ENCODE measurements around the gene ATP8A2. TPM values are rescaled to one million over a fixed set of nuclear protein-coding genes. Genes with fewer than 3 reads are reported as not detected.

Gene ATP8A2
- polyA plus RNA-seq, 6 donors from 2014 or later = 0.03 TPM; not detected in 5

- no peak overlapping the region for H3K27ac Mint-ChIP-seq
- peaks cover 0 to 4% (median 0%) of the 10 kb centered on the region in 7 donors for H3K9me3 Mint-ChIP-seq
- DNase-seq (no peak), ATAC-seq (ENCODE audit: low read depth in 2 of 2) (no peak)
- peaks cover 0 to 6% (median 0%) of the 10 kb centered on the region in 3 donors for H3K27me3 Mint-ChIP-seq
- H3K4me1 Mint-ChIP-seq = no peaks in the 10 kb centered on the region
- no peaks in the 10 kb centered on the region for H3K36me3 Mint-ChIP-seq
- H3K4me3 Mint-ChIP-seq = no peak overlapping the region
Measured at GRCh38 chr13:25679159-25679558, 307.4 kb downstream of the ATP8A2 start.

GRCh38 chr13:25679936-25680335 is 308.2 kb downstream of the ATP8A2 start:
- Mint-ChIP-seq H3K9me3 (peaks cover 0 to 4% (median 0%) of the 10 kb centered on the region in 7 donors), H3K4me1 (no peaks in the 10 kb centered on the region), H3K36me3 (no peaks in the 10 kb centered on the region), H3K27ac (no peak overlapping the region), H3K4me3 (no peak overlapping the region), H3K27me3 (peaks cover 0 to 6% (median 0%) of the 10 kb centered on the region in 3 donors)
- no peak for ATAC-seq (ENCODE audit: low read depth in 2 of 2)
- no peak for DNase-seq

- Mint-ChIP-seq H3K4me3 (no peak overlapping the region), H3K9me3 (peaks cover 0 to 4% (median 0%) of the 10 kb centered on the region in 7 donors), H3K36me3 (no peaks in the 10 kb centered on the region), H3K4me1 (no peaks in the 10 kb centered on the region), H3K27me3 (peaks cover 0 to 14% (median 0%) of the 10 kb centered on the region in 3 donors), H3K27ac (no peak overlapping the region)
- ATAC-seq (ENCODE audit: low read depth in 2 of 2) = no peak
- no peak for DNase-seq
Measured at GRCh38 chr13:25682276-25682675, 310.5 kb downstream of the ATP8A2 start.

- Mint-ChIP-seq H3K4me1 (no peaks in the 10 kb centered on the region), H3K4me3 (no peak overlapping the region), H3K27ac (no peak overlapping the region), H3K36me3 (no peaks in the 10 kb centered on the region), H3K9me3 (peaks cover 0 to 4% (median 0%) of the 10 kb centered on the region in 7 donors), H3K27me3 (peaks cover 0 to 17% (median 0%) of the 10 kb centered on the region in 3 donors)
- DNase-seq = no peak
- no peak for ATAC-seq (ENCODE audit: low read depth in 2 of 2)
Measured at GRCh38 chr13:25683056-25683455, 311.3 kb downstream of the ATP8A2 start.

GRCh38 chr13:25683662-25684370 is 312.0 kb downstream of the ATP8A2 start:
- DNase-seq = no peak
- Mint-ChIP-seq H3K27ac (peak overlapping the region in 1 of 6 donors; percentile 15), H3K27me3 (peaks cover 0 to 20% (median 0%) of the 10 kb centered on the region in 3 donors), H3K4me1 (no peaks in the 10 kb centered on the region), H3K9me3 (peaks cover 0 to 4% (median 0%) of the 10 kb centered on the region in 7 donors), H3K36me3 (no peaks in the 10 kb centered on the region), H3K4me3 (no peak overlapping the region)
- no peak for ATAC-seq (ENCODE audit: low read depth in 2 of 2)

GRCh38 chr13:25684491-25684890 is 312.7 kb downstream of the ATP8A2 start:
- Mint-ChIP-seq H3K27me3 (peaks cover 0 to 20% (median 0%) of the 10 kb centered on the region in 3 donors), H3K4me3 (no peak overlapping the region), H3K36me3 (no peaks in the 10 kb centered on the region), H3K27ac (no peak overlapping the region), H3K4me1 (no peaks in the 10 kb centered on the region), H3K9me3 (peaks cover 0 to 4% (median 0%) of the 10 kb centered on the region in 7 donors)
- no peak for DNase-seq
- no peak for ATAC-seq (ENCODE audit: low read depth in 2 of 2)

GRCh38 chr13:25686831-25687470 is 315.2 kb downstream of the ATP8A2 start:
- Mint-ChIP-seq H3K4me3 (no peak overlapping the region), H3K4me1 (no peaks in the 10 kb centered on the region), H3K27me3 (peaks cover 5 to 17% (median 6%) of the 10 kb centered on the region in 3 donors), H3K36me3 (no peaks in the 10 kb centered on the region), H3K27ac (no peak overlapping the region), H3K9me3 (no peaks in the 10 kb centered on the region)
- no peak for ATAC-seq (ENCODE audit: low read depth in 2 of 2)
- no peak for DNase-seq

- ATAC-seq (ENCODE audit: low read depth in 2 of 2) (no peak), DNase-seq (no peak)
- Mint-ChIP-seq H3K9me3 (no peaks in the 10 kb centered on the region), H3K27me3 (peaks cover 6 to 19% (median 8%) of the 10 kb centered on the region in 3 donors), H3K4me3 (no peak overlapping the region), H3K4me1 (no peaks in the 10 kb centered on the region), H3K27ac (no peak overlapping the region), H3K36me3 (no peaks in the 10 kb centered on the region)
Measured at GRCh38 chr13:25687471-25688225, 315.9 kb downstream of the ATP8A2 start.

GRCh38 chr13:25688536-25688935 is 316.8 kb downstream of the ATP8A2 start:
- H3K4me3 Mint-ChIP-seq = no peak overlapping the region
- H3K9me3 Mint-ChIP-seq = peaks cover 0 to 4% (median 0%) of the 10 kb centered on the region in 7 donors
- no peak overlapping the region for H3K27ac Mint-ChIP-seq
- no peaks in the 10 kb centered on the region for H3K36me3 Mint-ChIP-seq
- H3K27me3 Mint-ChIP-seq = peaks cover 8 to 19% (median 10%) of the 10 kb centered on the region in 3 donors
- DNase-seq = no peak
- no peaks in the 10 kb centered on the region for H3K4me1 Mint-ChIP-seq
- no peak for ATAC-seq (ENCODE audit: low read depth in 2 of 2)

- DNase-seq (no peak), ATAC-seq (ENCODE audit: low read depth in 2 of 2) (no peak)
- Mint-ChIP-seq H3K27me3 (peaks cover 8 to 25% (median 10%) of the 10 kb centered on the region in 3 donors), H3K36me3 (no peaks in the 10 kb centered on the region), H3K4me3 (no peak overlapping the region), H3K4me1 (no peaks in the 10 kb centered on the region), H3K9me3 (peaks cover 0 to 7% (median 0%) of the 10 kb centered on the region in 7 donors), H3K27ac (no peak overlapping the region)
Measured at GRCh38 chr13:25689539-25689938, 317.8 kb downstream of the ATP8A2 start.

GRCh38 chr13:25690582-25690981 is 318.8 kb downstream of the ATP8A2 start:
- DNase-seq = no peak
- ATAC-seq (ENCODE audit: low read depth in 2 of 2) = no peak
- Mint-ChIP-seq H3K27me3 (peaks cover 8 to 19% (median 10%) of the 10 kb centered on the region in 3 donors), H3K36me3 (no peaks in the 10 kb centered on the region), H3K4me3 (no peak overlapping the region), H3K9me3 (peaks cover 0 to 7% (median 0%) of the 10 kb centered on the region in 7 donors), H3K27ac (no peak overlapping the region), H3K4me1 (no peaks in the 10 kb centered on the region)

- H3K27me3 Mint-ChIP-seq = peaks cover 8 to 17% (median 10%) of the 10 kb centered on the region in 3 donors
- DNase-seq (no peak), ATAC-seq (ENCODE audit: low read depth in 2 of 2) (no peak)
- no peak overlapping the region for H3K4me3 Mint-ChIP-seq
- H3K4me1 Mint-ChIP-seq = no peaks in the 10 kb centered on the region
- no peaks in the 10 kb centered on the region for H3K36me3 Mint-ChIP-seq
- peaks cover 0 to 7% (median 0%) of the 10 kb centered on the region in 7 donors for H3K9me3 Mint-ChIP-seq
- no peak overlapping the region for H3K27ac Mint-ChIP-seq
Measured at GRCh38 chr13:25691654-25692053, 319.9 kb downstream of the ATP8A2 start.

- no peak for ATAC-seq (ENCODE audit: low read depth in 2 of 2)
- H3K27ac Mint-ChIP-seq = no peak overlapping the region
- H3K36me3 Mint-ChIP-seq = no peaks in the 10 kb centered on the region
- peaks cover 0 to 7% (median 0%) of the 10 kb centered on the region in 7 donors for H3K9me3 Mint-ChIP-seq
- H3K27me3 Mint-ChIP-seq = peaks cover 8 to 17% (median 10%) of the 10 kb centered on the region in 3 donors
- DNase-seq = no peak
- H3K4me3 Mint-ChIP-seq = no peak overlapping the region
- no peaks in the 10 kb centered on the region for H3K4me1 Mint-ChIP-seq
Measured at GRCh38 chr13:25692099-25692498, 320.3 kb downstream of the ATP8A2 start.

All from naive B cell (primary cell).